ENCODE results near the gene CSN1S1. TPM values are rescaled to one million over a fixed set of nuclear protein-coding genes. Genes with fewer than 3 reads are reported as not detected.

The CSN1S1 gene
- total RNA-seq, 4 donors from 2014 or later, result 3.9 TPM; not detected in 3

Other genes starting within 250 kb of the CSN1S1 start
- 1 to 10 TPM in 2 of 4 donors, under 1 TPM in 2; 0.39 to 3.3 (median 1.1) TPM for gene SULT1B1, start 170.4 kb upstream of the CSN1S1 start, total RNA-seq
- gene SULT1E1, start 70.9 kb upstream of the CSN1S1 start, total RNA-seq, result not detected
- not detected for gene CSN2, start 34.7 kb downstream of the CSN1S1 start, total RNA-seq
- not detected for gene STATH, start 64.9 kb downstream of the CSN1S1 start, total RNA-seq
- not detected for gene HTN3, start 97.4 kb downstream of the CSN1S1 start, total RNA-seq
- gene HTN1, start 119.4 kb downstream of the CSN1S1 start, total RNA-seq, result not detected
- gene PRR27, start 223.2 kb downstream of the CSN1S1 start, total RNA-seq, result not detected